Measurements from ENCODE around the gene MYO1B. TPM values are rescaled to one million over a fixed set of nuclear protein-coding genes. Genes with fewer than 3 reads are reported as not detected.
"Not testable (repeated sequence)": the region's sequence is repeated elsewhere in the genome, so short reads cannot be mapped to it uniquely, and the experiment has no call there.

The MYO1B gene
- total RNA-seq, 4 donors from 2014 or later, result 16.9 to 43.8 (median 32.9) TPM

- no peak for TF ChIP-seq POLR2A (IDR thresholded peaks at IDR 0.05)
- H3K36me3 ChIP-seq, result no peaks in the 10 kb centered on the region
- no peaks in the 10 kb centered on the region for H3K27me3 ChIP-seq
- H3K4me1 ChIP-seq, result no peaks in the 10 kb centered on the region
- H3K27ac ChIP-seq, result no peak overlapping the region
- no peak for DNase-seq
- H3K4me3 ChIP-seq (replicated peaks in 1 of 3), result no peak overlapping the region
- H3K9me3 ChIP-seq, result no peaks in the 10 kb centered on the region
- 72 to 79% methylated on average over 3 of the region's 3 CpGs for WGBS, 2 donors
- intact Hi-C loops (cut with DNase I), result no loop called here
Measured at GRCh38 chr2:191452065-191452464, 206.9 kb downstream of the MYO1B start.

- TF ChIP-seq POLR2A (IDR thresholded peaks at IDR 0.05), result no peak
- no peak for TF ChIP-seq CTCF (IDR thresholded peaks at IDR 0.05)
- Histone ChIP-seq H3K4me1 (no peaks in the 10 kb centered on the region), H3K9me3 (no peaks in the 10 kb centered on the region), H3K36me3 (no peaks in the 10 kb centered on the region), H3K27ac (no peak overlapping the region), H3K4me3 (replicated peaks in 1 of 3) (no peak overlapping the region), H3K27me3 (no peaks in the 10 kb centered on the region)
- intact Hi-C loops (cut with DNase I), result no loop called here
- no peak for DNase-seq
- 61 to 82% methylated on average over 6 of the region's 6 CpGs for WGBS, 2 donors
Measured at GRCh38 chr2:191453761-191454160, 208.6 kb downstream of the MYO1B start.

- H3K4me1 ChIP-seq; H3K27ac ChIP-seq; H3K36me3 ChIP-seq; H3K4me3 ChIP-seq (replicated peaks in 1 of 3); H3K27me3 ChIP-seq; H3K9me3 ChIP-seq; DNase-seq; intact Hi-C loops (cut with DNase I): not testable (repeated sequence)
- 84 to 85% methylated on average over 8 to 10 of the region's 12 CpGs for WGBS, 2 donors
Measured at GRCh38 chr2:191456506-191456905, 211.3 kb downstream of the MYO1B start.

GRCh38 chr2:191459158-191459557, 214.0 kb downstream of the MYO1B start:
- Histone ChIP-seq H3K36me3 (no peaks in the 10 kb centered on the region), H3K27ac (no peak overlapping the region), H3K4me1 (no peaks in the 10 kb centered on the region), H3K27me3 (no peaks in the 10 kb centered on the region), H3K4me3 (replicated peaks in 1 of 3) (no peak overlapping the region), H3K9me3 (no peaks in the 10 kb centered on the region)
- DNase-seq, result no peak
- intact Hi-C loops (cut with DNase I), result no loop called here
- no peak for TF ChIP-seq CTCF (IDR thresholded peaks at IDR 0.05)
- no peak for TF ChIP-seq POLR2A (IDR thresholded peaks at IDR 0.05)

GRCh38 chr2:191462370-191462769, 217.2 kb downstream of the MYO1B start:
- TF ChIP-seq CTCF (IDR thresholded peaks at IDR 0.05) (no peak), POLR2A (IDR thresholded peaks at IDR 0.05) (no peak)
- no peaks in the 10 kb centered on the region for H3K36me3 ChIP-seq
- H3K4me1 ChIP-seq, result no peaks in the 10 kb centered on the region
- no peaks in the 10 kb centered on the region for H3K9me3 ChIP-seq
- no peak overlapping the region for H3K4me3 ChIP-seq (replicated peaks in 1 of 3)
- no peak for DNase-seq
- intact Hi-C loops (cut with DNase I), result no loop called here
- H3K27ac ChIP-seq, result no peak overlapping the region
- no peaks in the 10 kb centered on the region for H3K27me3 ChIP-seq
- WGBS, 2 donors, result 89 to 91% methylated on average over 3 of the region's 3 CpGs

- Histone ChIP-seq H3K4me3 (replicated peaks in 1 of 3) (no peak overlapping the region), H3K9me3 (no peaks in the 10 kb centered on the region), H3K27ac (no peak overlapping the region), H3K36me3 (no peaks in the 10 kb centered on the region), H3K4me1 (no peaks in the 10 kb centered on the region), H3K27me3 (no peaks in the 10 kb centered on the region)
- DNase-seq, result no peak
- TF ChIP-seq POLR2A (IDR thresholded peaks at IDR 0.05) (no peak), CTCF (IDR thresholded peaks at IDR 0.05) (no peak)
- 65 to 82% methylated on average over 2 of the region's 2 CpGs for WGBS, 2 donors
- intact Hi-C loops (cut with DNase I), result no loop called here
Measured at GRCh38 chr2:191463790-191464189, 218.6 kb downstream of the MYO1B start.
